CD14-positive monocyte (primary cell): Measurements from ENCODE around the gene NCCRP1. TPM values are rescaled to one million over a fixed set of nuclear protein-coding genes. Genes with fewer than 3 reads are reported as not detected.

Experiments used
- DNase-seq, 3 donors: peaks; one replicate each; pipeline ENCODE4 v3.0.0-alpha.2; 2011 to 2022
- H2AFZ ChIP-seq: 2 replicates; pipeline ENCODE4 v1.6.0; 2012; ENCODE audit warnings: mild to moderate bottlenecking, low read depth, low read length, inconsistent platforms; ENCODE audit not compliant: insufficient read depth, poor library complexity, severe bottlenecking
- H3K27ac ChIP-seq, 2 donors: 1 replicate in 1 of 2; 2 replicates in 1 of 2; pipeline ENCODE4 v1.5.1; 2012 to 2013; ENCODE audit warnings: low read length in 2 of 2, control low read depth in 1 of 2, inconsistent platforms in 1 of 2, low read depth in 1 of 2, mild to moderate bottlenecking in 1 of 2
- H3K27me3 ChIP-seq, 2 donors: one replicate each; pipeline versions ENCODE4 v1.6.0 to v1.6.1; 2011 to 2013; ENCODE audit warnings: low read length in 2 of 2; ENCODE audit not compliant: control insufficient read depth in 2 of 2, insufficient read depth in 2 of 2
- H3K36me3 ChIP-seq, 2 donors: replicated peaks in 1 of 2; 1 replicate in 1 of 2; 2 replicates in 1 of 2; pipeline versions ENCODE4 v1.5.1 to v1.6.1; 2012 to 2013; ENCODE audit warnings: low read length in 2 of 2, control low read depth in 1 of 2, inconsistent platforms in 1 of 2, mild to moderate bottlenecking in 1 of 2; ENCODE audit not compliant: insufficient read depth in 2 of 2, control insufficient read depth in 1 of 2
- H3K4me1 ChIP-seq, 2 donors: 1 replicate in 1 of 2; 2 replicates in 1 of 2; pipeline versions ENCODE4 v1.5.1 to v1.6.1; 2012 to 2013; ENCODE audit warnings: low read length in 2 of 2, control low read depth in 1 of 2, inconsistent platforms in 1 of 2, mild to moderate bottlenecking in 1 of 2, moderate library complexity in 1 of 2; ENCODE audit not compliant: insufficient read depth in 2 of 2, control insufficient read depth in 1 of 2
- H3K4me2 ChIP-seq: replicated peaks from 2 replicates; pipeline ENCODE3; 2012; ENCODE audit warnings: low read length, moderate library complexity, mild to moderate bottlenecking; ENCODE audit not compliant: poor library complexity, severe bottlenecking; ENCODE audit errors: extremely low read depth
- H3K4me3 ChIP-seq, 3 experiments: fragments of 200-600 bp in 1 of 3; sonication (generic) in 1 of 3; replicated peaks in 1 of 3; 1 replicate in 2 of 3; 2 replicates in 1 of 3; pipeline ENCODE4 v1.5.1; 2011 to 2013; ENCODE audit warnings: low read length in 3 of 3, mild to moderate bottlenecking in 3 of 3, control low read depth in 2 of 3, low read depth in 2 of 3, inconsistent platforms in 1 of 3, moderate library complexity in 1 of 3
- H3K79me2 ChIP-seq: 2 replicates; pipeline ENCODE4 v1.6.0; 2012; ENCODE audit warnings: mild to moderate bottlenecking, control low read depth, inconsistent platforms, low read length, moderate library complexity; ENCODE audit not compliant: insufficient read depth
- H3K9ac ChIP-seq: 2 replicates; pipeline ENCODE4 v1.6.0; 2017; ENCODE audit warnings: low read length, mild to moderate bottlenecking; ENCODE audit not compliant: insufficient read depth, poor library complexity, severe bottlenecking
- H3K9me3 ChIP-seq, 2 donors: replicated peaks in 1 of 2; 1 replicate in 1 of 2; 2 replicates in 1 of 2; pipeline versions ENCODE4 v1.5.1 to v1.6.1; 2012 to 2013; ENCODE audit warnings: low read length in 2 of 2, control low read depth in 1 of 2; ENCODE audit not compliant: control insufficient read depth in 1 of 2, insufficient read depth in 1 of 2
- H4K20me1 ChIP-seq: 2 replicates; pipeline ENCODE4 v1.6.0; 2012; ENCODE audit warnings: mild to moderate bottlenecking, low read length, control low read depth, moderate library complexity; ENCODE audit not compliant: insufficient read depth
- H3K27ac Mint-ChIP-seq, 7 donors: one replicate each; pipeline ENCODE4 v1.8.0; 2020; ENCODE audit warnings: mild to moderate bottlenecking in 7 of 7, mixed read lengths in 7 of 7, moderate library complexity in 6 of 7, inconsistent platforms in 2 of 7
- H3K27me3 Mint-ChIP-seq, 3 donors: one replicate each; pipeline ENCODE4 v1.8.0; 2021 to 2022; ENCODE audit warnings: low read depth in 3 of 3, mild to moderate bottlenecking in 3 of 3, mixed read lengths in 3 of 3, moderate library complexity in 3 of 3, inconsistent platforms in 1 of 3
- H3K36me3 Mint-ChIP-seq, 2 donors: one replicate each; pipeline ENCODE4 v1.8.0; 2020; ENCODE audit warnings: mixed read lengths in 2 of 2, inconsistent platforms in 1 of 2, mild to moderate bottlenecking in 1 of 2
- H3K4me1 Mint-ChIP-seq: one replicate; pipeline ENCODE4 v1.8.0; 2020; ENCODE audit warnings: mild to moderate bottlenecking, mixed read lengths
- H3K4me3 Mint-ChIP-seq, 2 donors: one replicate each; pipeline ENCODE4 v1.8.0; 2020; ENCODE audit warnings: mild to moderate bottlenecking in 2 of 2, mixed read lengths in 2 of 2, moderate library complexity in 1 of 2
- H3K9me3 Mint-ChIP-seq, 7 donors: one replicate each; pipeline ENCODE4 v1.8.0; 2020 to 2022; ENCODE audit warnings: mixed read lengths in 7 of 7, mild to moderate bottlenecking in 6 of 7, moderate library complexity in 6 of 7, inconsistent platforms in 2 of 7
- CTCF ChIP-seq: fragments of 200-600 bp; IDR thresholded peaks from one replicate; pipeline ENCODE4 v1.8.0; 2022; ENCODE audit warnings: antibody characterized with exemption, mild to moderate bottlenecking
- WGBS: methylation state at CpG from one replicate; pipeline ENCODE4 v1.1.5; 2013; ENCODE audit warnings: missing lambda C conversion rate; ENCODE audit not compliant: insufficient coverage; 5-methylcytosine and 5-hydroxymethylcytosine counted together
- intact Hi-C, 2 donors: fragments of 100-400 bp; cut with micrococcal nuclease; formaldehyde crosslinking; loops; one replicate each; pipeline versions ENCODE4 v1.15.0 to v1.15.1; 2023
- polyA plus RNA-seq, 3 donors: library from polyadenylated mRNA; depleted of rRNA in 1 of 3; unstranded in 2 of 3; stranded (reverse) in 1 of 3; fragments of 300-500 nt in 2 of 3; fragments of >200 nt in 1 of 3; fragmentation: Illumina TruSeq in 2 of 3; gene quantifications; 1 replicate in 2 of 3; 2 replicates in 1 of 3; pipeline ENCODE4 v1.2.3, GENCODE V29; 2012 to 2021

NCCRP1 gene
- polyA plus RNA-seq, 3 donors: not detected

GRCh38 chr19:39205449-39205764 lies 8.6 kb downstream of the NCCRP1 start:
- H4K20me1 ChIP-seq: no peaks in the 10 kb centered on the region
- no CpG with 5 or more reads among the region's 3 CpGs for WGBS
- DNase-seq: no peak
- no peaks in the 10 kb centered on the region for H3K36me3 ChIP-seq
- H3K9me3 ChIP-seq: no peaks in the 10 kb centered on the region
- no peak overlapping the region for H3K9ac ChIP-seq
- H3K79me2 ChIP-seq: no peaks in the 10 kb centered on the region
- no peak for TF ChIP-seq CTCF
- peaks cover 0 to 28% of the 10 kb centered on the region in 2 donors for H3K27me3 ChIP-seq
- H3K4me3 ChIP-seq: no peak overlapping the region
- no peaks in the 10 kb centered on the region for H3K4me1 Mint-ChIP-seq
- H3K9me3 Mint-ChIP-seq: peaks cover 0 to 4% (median 2%) of the 10 kb centered on the region in 7 donors
- H3K4me3 Mint-ChIP-seq: peak overlapping the region in 1 of 2 donors; percentile 46
- H3K27me3 Mint-ChIP-seq: peaks cover 41 to 56% (median 55%) of the 10 kb centered on the region in 3 donors
- H2AFZ ChIP-seq: no peak overlapping the region
- H3K36me3 Mint-ChIP-seq: no peaks in the 10 kb centered on the region
- intact Hi-C loops: no loop called here
- no peak overlapping the region for H3K4me2 ChIP-seq
- no peak overlapping the region for H3K27ac Mint-ChIP-seq
- H3K4me1 ChIP-seq: no peaks in the 10 kb centered on the region
- H3K27ac ChIP-seq: no peak overlapping the region

DNA sequence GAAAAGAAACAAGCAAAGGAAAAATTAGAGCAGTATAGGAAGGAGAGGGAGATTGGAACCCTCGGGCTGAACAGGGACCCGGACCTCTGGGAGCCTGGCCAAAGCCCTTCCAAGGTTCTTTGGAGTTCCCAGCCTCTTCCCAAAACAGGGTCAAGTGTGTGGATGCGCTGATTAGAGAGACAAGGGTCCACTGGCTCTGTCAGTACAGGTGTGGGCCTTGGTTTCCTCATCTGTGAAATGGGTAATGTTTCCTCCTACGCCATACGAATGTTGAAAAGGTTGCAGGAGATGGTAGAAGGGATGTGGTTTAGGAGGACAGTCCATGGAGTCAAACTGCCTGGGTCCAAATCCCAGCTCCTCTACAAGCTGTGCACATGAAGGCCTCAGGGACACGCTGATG lies 9.4 kb downstream of the NCCRP1 start:
- WGBS: 91% methylated on average over 4 of the region's 6 CpGs
- no peak overlapping the region for H3K4me3 ChIP-seq

More for the DNA sequence above, 9.4 kb downstream of the NCCRP1 start:
- DNase-seq: no peak
- H3K79me2 ChIP-seq: no peaks in the 10 kb centered on the region
- H3K27ac ChIP-seq: no peak overlapping the region
- TF ChIP-seq CTCF: no peak
- peak overlapping the region in 1 of 7 donors; percentile 5 for H3K27ac Mint-ChIP-seq
- no peaks in the 10 kb centered on the region for H3K4me1 Mint-ChIP-seq
- peak overlapping the region in 1 of 2 donors; percentile 39 for H3K4me3 Mint-ChIP-seq
- H2AFZ ChIP-seq: no peak overlapping the region
- intact Hi-C loops: no loop called here
- peaks cover 0 to 26% of the 10 kb centered on the region in 2 donors for H3K27me3 ChIP-seq
- peaks cover 39 to 50% (median 50%) of the 10 kb centered on the region in 3 donors for H3K27me3 Mint-ChIP-seq
- no peaks in the 10 kb centered on the region for H4K20me1 ChIP-seq
- H3K9me3 ChIP-seq: no peaks in the 10 kb centered on the region
- H3K4me2 ChIP-seq: no peak overlapping the region
- no peaks in the 10 kb centered on the region for H3K36me3 Mint-ChIP-seq
- no peaks in the 10 kb centered on the region for H3K36me3 ChIP-seq
- H3K9ac ChIP-seq: no peak overlapping the region
- no peaks in the 10 kb centered on the region for H3K4me1 ChIP-seq
- peaks cover 0 to 4% (median 2%) of the 10 kb centered on the region in 7 donors for H3K9me3 Mint-ChIP-seq
